Measurements from ENCODE around the gene IFI27L1.

DNA sequence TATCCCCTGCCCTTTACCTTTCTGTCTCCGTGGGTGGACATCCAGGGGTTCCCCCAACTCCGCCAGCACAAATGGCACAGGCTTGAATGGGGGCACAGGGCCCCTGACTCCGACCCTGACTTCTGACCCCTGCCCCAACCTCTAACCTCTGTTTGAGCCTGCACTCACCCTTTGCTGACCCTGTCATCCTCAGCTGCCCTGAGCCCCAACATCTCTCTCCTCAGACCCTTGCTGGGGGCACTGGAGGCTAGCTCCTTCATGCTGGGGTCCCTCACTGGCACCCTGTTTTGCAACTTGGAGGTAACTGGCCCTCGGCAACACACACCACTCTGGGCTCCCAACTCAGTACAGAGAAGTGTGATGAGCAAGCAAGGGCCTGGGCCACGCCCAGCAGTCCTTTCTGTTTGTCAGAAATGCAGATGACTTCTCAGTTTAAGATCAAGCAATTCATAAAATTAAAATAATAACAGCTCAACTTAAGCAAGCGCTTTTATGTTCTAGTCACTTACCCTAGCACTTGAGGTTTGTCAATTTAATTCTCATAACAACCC, 31.5 kb downstream of the IFI27L1 start:
- TF ChIP-seq, protein P1, sequence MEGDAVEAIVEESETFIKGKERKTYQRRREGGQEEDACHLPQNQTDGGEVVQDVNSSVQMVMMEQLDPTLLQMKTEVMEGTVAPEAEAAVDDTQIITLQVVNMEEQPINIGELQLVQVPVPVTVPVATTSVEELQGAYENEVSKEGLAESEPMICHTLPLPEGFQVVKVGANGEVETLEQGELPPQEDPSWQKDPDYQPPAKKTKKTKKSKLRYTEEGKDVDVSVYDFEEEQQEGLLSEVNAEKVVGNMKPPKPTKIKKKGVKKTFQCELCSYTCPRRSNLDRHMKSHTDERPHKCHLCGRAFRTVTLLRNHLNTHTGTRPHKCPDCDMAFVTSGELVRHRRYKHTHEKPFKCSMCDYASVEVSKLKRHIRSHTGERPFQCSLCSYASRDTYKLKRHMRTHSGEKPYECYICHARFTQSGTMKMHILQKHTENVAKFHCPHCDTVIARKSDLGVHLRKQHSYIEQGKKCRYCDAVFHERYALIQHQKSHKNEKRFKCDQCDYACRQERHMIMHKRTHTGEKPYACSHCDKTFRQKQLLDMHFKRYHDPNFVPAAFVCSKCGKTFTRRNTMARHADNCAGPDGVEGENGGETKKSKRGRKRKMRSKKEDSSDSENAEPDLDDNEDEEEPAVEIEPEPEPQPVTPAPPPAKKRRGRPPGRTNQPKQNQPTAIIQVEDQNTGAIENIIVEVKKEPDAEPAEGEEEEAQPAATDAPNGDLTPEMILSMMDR (conservative IDR thresholded peaks at IDR 0.05), result no peak
- no peak for TF ChIP-seq ZFX (IDR thresholded peaks at IDR 0.05)

Measured in C4-2B (cell line).